Stimulated activated CD4-positive, alpha-beta T cell treated with anti-CD3 and anti-CD28 coated beads, TNF-alpha, amount 100 ng/mL, for 4 hours (primary cell): ENCODE measurements around the gene RBM45.
"Not testable (repeated sequence)": the region's sequence is repeated elsewhere in the genome, so short reads cannot be mapped to it uniquely, and the experiment has no call there.

ENCODE experiments used
- DNase-seq, 3 experiments: peaks; one replicate each; pipeline ENCODE4 v3.0.0-alpha.2; 2020; ENCODE audit warnings: low read depth in 3 of 3

RBM45 gene

GRCh38 chr2:178108176-178108575 is 4.1 kb upstream of the RBM45 start:
- DNase-seq: no peak

- no peak for DNase-seq
These were observed 2.4 kb upstream of the RBM45 start for GRCh38 chr2:178109813-178110212.

- DNase-seq: no peak
These were observed 1.6 kb upstream of the RBM45 start for GRCh38 chr2:178110681-178111080.

GRCh38 chr2:178111743-178112142 is 494 bp upstream of the RBM45 start:
- DNase-seq: no peak

- DNase-seq: no peak
These were observed 2.2 kb downstream of the RBM45 start for GRCh38 chr2:178114462-178114861.

GRCh38 chr2:178115271-178115670 is 3.0 kb downstream of the RBM45 start:
- DNase-seq: no peak

GRCh38 chr2:178117725-178118124 is 5.5 kb downstream of the RBM45 start:
- DNase-seq: no peak

GRCh38 chr2:178119179-178119922 is 7.1 kb downstream of the RBM45 start:
- DNase-seq: no peak

GRCh38 chr2:178123163-178123562 is 10.9 kb downstream of the RBM45 start:
- DNase-seq: no peak

- no peak for DNase-seq
These were observed 12.9 kb downstream of the RBM45 start for GRCh38 chr2:178125125-178125524.

- no peak for DNase-seq
These were observed 13.6 kb downstream of the RBM45 start for GRCh38 chr2:178125862-178126261.

- no peak for DNase-seq
These were observed 16.8 kb downstream of the RBM45 start for GRCh38 chr2:178128836-178129630.

GRCh38 chr2:178136321-178137025 is 24.2 kb downstream of the RBM45 start:
- no peak for DNase-seq

- no peak for DNase-seq
These were observed 30.2 kb downstream of the RBM45 start for GRCh38 chr2:178142274-178143065.

- DNase-seq: no peak
These were observed 31.2 kb downstream of the RBM45 start for GRCh38 chr2:178143481-178143880.

- no peak for DNase-seq
These were observed 39.8 kb downstream of the RBM45 start for GRCh38 chr2:178152033-178152432.

GRCh38 chr2:178152542-178152941 is 40.3 kb downstream of the RBM45 start:
- no peak for DNase-seq

GRCh38 chr2:178152977-178153376 is 40.7 kb downstream of the RBM45 start:
- DNase-seq: no peak

- not testable (repeated sequence) for DNase-seq
These were observed 41.6 kb downstream of the RBM45 start for GRCh38 chr2:178153878-178154277.

GRCh38 chr2:178155524-178155923 is 43.3 kb downstream of the RBM45 start:
- no peak for DNase-seq

- DNase-seq: no peak
These were observed 45.3 kb downstream of the RBM45 start for GRCh38 chr2:178157574-178157973.

- DNase-seq: no peak
These were observed 47.7 kb downstream of the RBM45 start for GRCh38 chr2:178159966-178160365.
